BE2C (cell line): Measurements from ENCODE around the gene MTF1.

Experiments
- DNase-seq: peaks from one replicate; pipeline ENCODE4 v3.0.0-alpha.2; 2020
- H3K27me3 ChIP-seq: fragments of 250-450 bp; sonication (Bioruptor Pico); 2 replicates; pipeline ENCODE4 v1.5.1; 2020; ENCODE audit warnings: mild to moderate bottlenecking
- H3K36me3 ChIP-seq: fragments of 250-450 bp; sonication (Bioruptor Pico); 2 replicates; pipeline ENCODE4 v1.5.1; 2020; ENCODE audit warnings: mild to moderate bottlenecking
- H3K4me1 ChIP-seq: fragments of 250-450 bp; sonication (Bioruptor Pico); 2 replicates; pipeline ENCODE4 v1.5.1; 2020
- H3K4me3 ChIP-seq: 2 replicates; pipeline ENCODE4 v1.5.1; 2011; ENCODE audit warnings: low read depth, low read length
- H3K9me3 ChIP-seq: fragments of 250-450 bp; sonication (Bioruptor Pico); 2 replicates; pipeline ENCODE4 v1.5.1; 2020
- TF ChIP-seq, protein P1 (sequence below): IDR thresholded peaks from 2 replicates; pipeline ENCODE4 v1.5.1; 2012; ENCODE audit warnings: mild to moderate bottlenecking, low read depth, low read length

The MTF1 gene

DNA sequence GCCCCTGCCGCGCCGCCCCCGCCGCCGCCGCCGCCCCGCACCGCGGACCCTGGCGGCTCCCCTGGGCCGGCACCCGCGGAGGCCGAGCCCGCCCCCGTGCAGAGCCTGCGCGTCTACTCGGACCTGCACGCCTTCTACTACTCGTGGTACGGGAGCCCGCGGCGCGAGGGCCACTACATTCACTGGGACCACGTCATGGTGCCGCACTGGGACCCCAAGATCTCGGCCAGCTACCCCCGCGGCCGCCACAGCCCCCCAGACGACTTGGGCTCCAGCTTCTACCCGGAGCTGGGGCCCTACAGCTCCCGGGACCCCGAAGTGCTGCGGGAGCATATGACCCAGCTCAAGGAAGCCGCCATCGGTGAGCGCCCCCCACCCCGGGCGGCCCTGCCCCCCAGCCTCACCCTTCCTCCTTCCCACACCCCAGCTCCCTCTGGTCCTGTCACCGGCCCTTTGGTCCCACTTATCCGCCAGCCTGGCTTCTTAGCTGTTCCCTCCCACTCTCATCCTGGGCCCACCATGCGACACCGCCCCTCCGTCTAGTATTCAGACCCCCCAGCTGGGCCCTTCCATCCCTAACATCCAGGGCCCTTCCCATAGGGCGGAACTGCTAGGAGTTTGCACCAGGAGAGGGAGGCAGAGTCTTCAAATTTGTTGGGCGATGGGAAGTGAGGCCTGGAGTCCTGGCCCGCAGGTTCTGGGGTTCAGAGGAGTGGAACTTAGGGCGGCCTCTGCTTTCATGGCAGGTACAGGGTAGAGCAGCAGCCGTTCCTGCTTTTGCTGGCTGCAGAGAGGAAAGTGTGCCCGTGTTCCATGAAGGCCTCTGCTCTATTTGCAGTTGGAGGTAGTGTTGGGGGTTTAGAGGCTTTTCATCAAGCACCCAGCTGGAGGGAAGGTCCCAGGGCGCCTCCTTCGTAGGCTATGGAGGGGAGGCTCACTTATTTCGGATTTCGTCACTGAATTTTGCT lies 64.7 kb downstream of the MTF1 start:
- Histone ChIP-seq H3K9me3 (no peaks in the 10 kb centered on the region), H3K36me3 (peaks cover 8% of the 10 kb centered on the region), H3K4me3 (peak overlapping the region; percentile 72), H3K4me1 (no peaks in the 10 kb centered on the region), H3K27me3 (no peaks in the 10 kb centered on the region)
- peak; percentile 19 for DNase-seq
- TF ChIP-seq, protein P1, sequence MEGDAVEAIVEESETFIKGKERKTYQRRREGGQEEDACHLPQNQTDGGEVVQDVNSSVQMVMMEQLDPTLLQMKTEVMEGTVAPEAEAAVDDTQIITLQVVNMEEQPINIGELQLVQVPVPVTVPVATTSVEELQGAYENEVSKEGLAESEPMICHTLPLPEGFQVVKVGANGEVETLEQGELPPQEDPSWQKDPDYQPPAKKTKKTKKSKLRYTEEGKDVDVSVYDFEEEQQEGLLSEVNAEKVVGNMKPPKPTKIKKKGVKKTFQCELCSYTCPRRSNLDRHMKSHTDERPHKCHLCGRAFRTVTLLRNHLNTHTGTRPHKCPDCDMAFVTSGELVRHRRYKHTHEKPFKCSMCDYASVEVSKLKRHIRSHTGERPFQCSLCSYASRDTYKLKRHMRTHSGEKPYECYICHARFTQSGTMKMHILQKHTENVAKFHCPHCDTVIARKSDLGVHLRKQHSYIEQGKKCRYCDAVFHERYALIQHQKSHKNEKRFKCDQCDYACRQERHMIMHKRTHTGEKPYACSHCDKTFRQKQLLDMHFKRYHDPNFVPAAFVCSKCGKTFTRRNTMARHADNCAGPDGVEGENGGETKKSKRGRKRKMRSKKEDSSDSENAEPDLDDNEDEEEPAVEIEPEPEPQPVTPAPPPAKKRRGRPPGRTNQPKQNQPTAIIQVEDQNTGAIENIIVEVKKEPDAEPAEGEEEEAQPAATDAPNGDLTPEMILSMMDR = peak; percentile 18; the same call in 1 of the 2 replicates

DNA sequence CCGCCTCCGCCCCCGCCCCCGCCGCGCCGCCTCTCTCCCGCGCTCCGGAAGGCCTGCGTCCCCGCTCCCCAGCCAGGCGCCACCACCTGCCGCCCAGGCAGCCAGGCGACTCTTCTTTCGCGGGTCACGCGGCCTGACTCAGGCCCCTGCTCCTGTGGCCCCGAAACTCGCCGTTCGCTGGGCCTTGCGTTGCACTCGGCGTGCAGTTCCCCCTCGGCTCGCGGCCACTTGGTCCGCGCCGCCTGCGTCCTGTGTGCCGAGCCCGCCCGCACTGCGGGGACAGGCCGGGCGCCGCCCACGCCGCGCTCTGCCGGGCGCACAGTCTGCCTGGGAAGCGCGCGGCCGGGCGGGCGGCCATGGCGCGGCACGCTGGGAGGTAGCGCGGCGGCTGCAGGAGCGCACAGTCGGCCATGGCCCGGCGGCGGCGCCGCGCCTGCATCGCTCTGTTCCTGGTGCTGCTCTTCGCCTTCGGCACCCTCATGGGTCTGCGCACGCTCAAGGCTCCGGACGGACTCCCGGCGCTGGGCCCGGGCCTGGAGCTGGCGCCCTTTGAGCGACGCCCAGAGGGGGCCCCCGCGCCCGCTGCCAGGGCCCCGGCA lies 65.5 kb downstream of the MTF1 start, which contains the start of gene MANEAL:
MANEAL (plus strand) TSS at position 75 of the 599 bp plus-strand sequence; CDS start at position 411, 336 bp downstream.
- Histone ChIP-seq H3K4me1 (no peaks in the 10 kb centered on the region), H3K36me3 (peaks cover 8% of the 10 kb centered on the region), H3K9me3 (no peaks in the 10 kb centered on the region), H3K4me3 (peak within 1 kb of the TSS; percentile 72), H3K27me3 (no peaks in the 10 kb centered on the region)
- DNase-seq = peak; percentile 67
- TF ChIP-seq, protein P1 = no peak

DNA sequence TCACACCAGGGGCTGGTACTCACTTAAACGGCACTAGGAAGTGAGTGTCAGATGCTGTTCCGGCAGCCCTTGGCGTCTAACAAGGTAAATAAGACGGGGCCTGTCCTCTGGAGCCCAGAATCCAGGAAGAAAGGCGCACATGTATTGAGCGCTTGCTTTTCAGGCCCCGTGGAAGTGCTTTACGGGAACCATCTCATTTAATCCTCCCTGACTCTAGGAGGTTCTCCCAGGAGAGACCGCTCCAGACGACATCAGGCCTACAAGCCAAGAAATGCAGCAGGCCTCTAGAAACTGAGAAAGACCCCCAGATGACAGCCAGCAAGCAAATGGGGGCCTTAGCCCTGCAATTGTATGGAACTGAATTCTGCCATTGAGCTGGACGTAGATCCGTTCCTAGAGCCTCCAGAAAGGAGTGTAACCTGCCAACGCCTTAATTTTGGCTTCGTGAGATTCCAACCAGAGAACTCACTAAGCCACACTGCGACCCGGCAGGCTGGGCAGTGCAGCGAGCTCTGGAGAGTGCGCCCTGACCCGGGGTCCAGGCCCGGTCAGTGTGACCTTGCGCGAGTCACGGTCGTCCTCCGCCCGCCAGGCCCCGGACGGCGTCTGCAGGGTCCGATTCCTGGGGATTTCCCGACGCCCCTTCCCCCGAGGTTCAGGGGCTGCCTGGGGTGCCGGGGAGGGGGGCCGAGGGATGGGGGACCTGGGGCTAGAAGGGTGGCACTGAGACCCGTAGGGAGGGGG lies 66.3 kb downstream of the MTF1 start:
- Histone ChIP-seq H3K36me3 (peaks cover 6% of the 10 kb centered on the region), H3K9me3 (no peaks in the 10 kb centered on the region), H3K27me3 (no peaks in the 10 kb centered on the region), H3K4me3 (no peak overlapping the region; the same call in 1 of the 2 replicates), H3K4me1 (no peaks in the 10 kb centered on the region)
- TF ChIP-seq, protein P1 = no peak
- no peak for DNase-seq

DNA sequence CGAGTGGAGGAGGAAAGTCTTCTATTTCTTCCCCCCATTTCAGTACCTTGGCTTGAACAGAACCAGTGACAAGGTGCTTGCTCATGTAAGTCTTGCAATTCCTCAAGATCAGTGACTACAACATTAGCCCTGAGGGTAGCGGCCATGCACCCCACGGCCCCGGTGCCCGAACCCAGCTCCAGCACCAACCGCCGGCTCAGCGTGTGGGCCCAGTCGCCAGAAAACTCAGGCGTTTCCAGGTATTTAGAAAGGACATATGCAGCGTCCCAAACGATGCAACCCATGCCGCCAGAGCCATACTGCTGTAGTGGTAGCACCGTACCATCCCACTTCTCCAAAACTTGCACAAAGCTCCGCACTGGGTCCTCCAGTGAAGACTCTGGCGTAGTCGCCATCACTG lies 76.9 kb downstream of the MTF1 start:
- DNase-seq = no peak
- no peaks in the 10 kb centered on the region for H3K36me3 ChIP-seq
- H3K4me1 ChIP-seq = no peaks in the 10 kb centered on the region
- H3K4me3 ChIP-seq = no peak overlapping the region
- H3K9me3 ChIP-seq = no peaks in the 10 kb centered on the region
- H3K27me3 ChIP-seq = no peaks in the 10 kb centered on the region
- TF ChIP-seq, protein P1 = no peak

DNA sequence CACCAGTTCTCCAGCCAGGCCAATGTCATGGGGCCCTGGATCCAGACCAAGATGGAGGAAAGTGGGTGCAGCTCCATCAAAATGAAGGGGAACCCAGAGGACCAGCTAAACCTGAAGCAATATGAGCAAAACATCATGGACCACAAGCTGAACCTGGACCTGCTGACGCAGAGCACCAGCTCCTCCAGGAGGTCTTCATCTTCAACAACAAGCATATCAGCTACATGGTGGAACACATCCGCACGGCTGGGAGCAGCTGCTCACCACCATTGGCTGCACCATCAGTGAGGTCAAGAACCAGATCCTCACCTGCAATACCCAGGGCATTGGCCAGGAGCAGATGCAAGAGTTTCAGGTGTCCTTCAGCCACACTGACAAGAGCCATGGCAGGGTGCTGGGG lies 80.7 kb downstream of the MTF1 start:
- Histone ChIP-seq H3K4me1 (no peaks in the 10 kb centered on the region), H3K27me3 (no peaks in the 10 kb centered on the region), H3K36me3 (no peaks in the 10 kb centered on the region), H3K9me3 (no peaks in the 10 kb centered on the region), H3K4me3 (no peak overlapping the region)
- no peak for DNase-seq
- TF ChIP-seq, protein P1 = no peak
